PC-3 (cell line): ENCODE measurements around the gene ITPRID2. TPM values are rescaled to one million over a fixed set of nuclear protein-coding genes. Genes with fewer than 3 reads are reported as not detected.
A peak's percentile ranks its signal among the peaks of the same experiment; 100 is the strongest.

Experiments
- ATAC-seq: fragments of 200-7000 bp; cut with Tn5 transposase; 2 replicates; pipeline ENCODE4 v1.9.1; 2020; ENCODE audit warnings: mild to moderate bottlenecking, moderate library complexity
- Bru-seq: library from RNA; stranded (reverse); fragments of 400-500 nt; gene quantifications from one replicate; lab custom pipeline; 2021; lab: Mats Ljungman, UMichigan
- BruChase-seq, 2 experiments: library from RNA; stranded (reverse); fragments of 400-500 nt; gene quantifications; one replicate each; lab custom pipeline; 2021; lab: Mats Ljungman, UMichigan
- BruUV-seq: library from RNA; stranded (reverse); fragments of 400-500 nt; replicated peaks from 2 replicates; lab custom pipeline; 2021; lab: Mats Ljungman, UMichigan
- CTCF ChIA-PET: fragments of 300-600 bp; sonication (Branson Sonifier 250); formaldehyde crosslinking; loops from one replicate; lab custom pipeline; 2022; ENCODE audit warnings: antibody characterized with exemption; lab: Charles Lee
- POLR2A ChIA-PET: fragments of 300-600 bp; sonication (Branson Sonifier 250); formaldehyde crosslinking; loops from one replicate; lab custom pipeline; 2022; ENCODE audit warnings: antibody characterized with exemption; ENCODE audit not compliant: unreplicated experiment; lab: Charles Lee
- DNase-seq: peaks from one replicate; pipeline ENCODE4 v3.0.0-alpha.2; 2015
- H2AFZ ChIP-seq: fragments of 300-600 bp; sonication (generic); 2 replicates; pipeline ENCODE4 v1.6.0; 2016; ENCODE audit warnings: antibody characterized with exemption, low read length
- H3F3A ChIP-seq: fragments of 300-600 bp; sonication (generic); one replicate; pipeline ENCODE4 v1.6.0; 2017; ENCODE audit warnings: antibody characterized with exemption, low read length, control low read depth, mild to moderate bottlenecking; ENCODE audit not compliant: unreplicated experiment
- H3K27ac ChIP-seq: fragments of 300-600 bp; sonication (generic); 2 replicates; pipeline ENCODE4 v1.5.1; 2016; ENCODE audit warnings: mild to moderate bottlenecking, low read length
- H3K27me3 ChIP-seq: fragments of 300-600 bp; sonication (generic); 2 replicates; pipeline ENCODE4 v1.6.1; 2016; ENCODE audit warnings: low read length, mixed read lengths
- H3K36me3 ChIP-seq: fragments of 300-600 bp; sonication (generic); 2 replicates; pipeline ENCODE4 v1.6.1; 2016; ENCODE audit warnings: low read depth, mixed run types, low read length, mixed read lengths
- H3K4me1 ChIP-seq: fragments of 300-600 bp; sonication (generic); 2 replicates; pipeline ENCODE4 v1.5.1; 2016; ENCODE audit warnings: low read length; ENCODE audit not compliant: insufficient read depth
- H3K4me2 ChIP-seq: fragments of 300-600 bp; sonication (generic); 2 replicates; pipeline ENCODE4 v1.6.0; 2016; ENCODE audit warnings: low read length
- H3K4me3 ChIP-seq: fragments of 300-600 bp; sonication (generic); 2 replicates; pipeline ENCODE4 v1.5.1; 2016; ENCODE audit warnings: mild to moderate bottlenecking, low read length, mixed read lengths
- H3K79me2 ChIP-seq: fragments of 300-600 bp; sonication (generic); 2 replicates; pipeline ENCODE4 v1.6.1; 2017; ENCODE audit warnings: low read length, mixed read lengths
- H3K9ac ChIP-seq: fragments of 300-600 bp; sonication (generic); 2 replicates; pipeline ENCODE4 v1.6.0; 2016; ENCODE audit warnings: mild to moderate bottlenecking, low read length
- H3K9me2 ChIP-seq: fragments of 300-600 bp; sonication (generic); replicated peaks from 2 replicates; pipeline ENCODE4 v1.6.1; 2016; ENCODE audit warnings: mixed run types, low read length, mixed read lengths
- H3K9me3 ChIP-seq: fragments of 300-600 bp; sonication (generic); 2 replicates; pipeline ENCODE4 v1.6.1; 2016; ENCODE audit warnings: low read length, mixed read lengths
- H4K20me1 ChIP-seq: fragments of 300-600 bp; sonication (generic); 2 replicates; pipeline ENCODE4 v1.6.1; 2016; ENCODE audit warnings: low read length, mixed read lengths
- EZH2 ChIP-seq: fragments of 300-600 bp; sonication (generic); IDR thresholded peaks from one replicate; pipeline ENCODE4 v1.6.1; 2017; ENCODE audit warnings: antibody characterized with exemption, mild to moderate bottlenecking, low read length; ENCODE audit not compliant: unreplicated experiment
- EZH2phosphoT487 ChIP-seq: fragments of 300-600 bp; sonication (generic); IDR thresholded peaks from 2 replicates; pipeline ENCODE4 v1.6.1; 2018; ENCODE audit warnings: mild to moderate bottlenecking, antibody characterized with exemption, low read length, borderline replicate concordance
- intact Hi-C: fragments of 100-400 bp; cut with micrococcal nuclease; formaldehyde crosslinking; loops from 2 replicates; pipeline ENCODE4 v1.9.0; 2023
- long read RNA-seq: library from polyadenylated mRNA; unstranded; transcript quantifications from one replicate; pipeline ENCODE4 v2.0.0, GENCODE V29; 2021; ENCODE audit not compliant: unreplicated experiment
- total RNA-seq: library from RNA; depleted of rRNA; stranded (reverse); fragments of >200 nt; gene quantifications from 2 replicates; pipeline ENCODE4 v1.2.3, GENCODE V29; 2014; rRNA removed
- TF ChIP-seq, protein P1 (sequence below): fragments of 300-600 bp; sonication (generic); conservative IDR thresholded peaks from 2 replicates; pipeline ENCODE4 v1.5.1; 2017; ENCODE audit warnings: antibody characterized with exemption, low read depth, mild to moderate bottlenecking, low read length

Gene ITPRID2
- total RNA-seq (113 and 145 TPM in 2 replicates), Bru-seq, nascent RNA (percentile 93 among the genes with signal in this experiment), BruChase-seq, experiment 1, labeled RNA remaining after a 6-hour chase (percentile 94 among the genes with signal in this experiment), BruChase-seq, experiment 2, labeled RNA remaining after a 2-hour chase (percentile 94 among the genes with signal in this experiment)
- long read RNA-seq, full-length matches to known transcripts = 70 of 140 reads
- long read RNA-seq, partial matches to known transcripts = 35 of 140 reads
- long read RNA-seq, other reads (novel, unspliced or antisense) = 35 of 140 reads

DNA sequence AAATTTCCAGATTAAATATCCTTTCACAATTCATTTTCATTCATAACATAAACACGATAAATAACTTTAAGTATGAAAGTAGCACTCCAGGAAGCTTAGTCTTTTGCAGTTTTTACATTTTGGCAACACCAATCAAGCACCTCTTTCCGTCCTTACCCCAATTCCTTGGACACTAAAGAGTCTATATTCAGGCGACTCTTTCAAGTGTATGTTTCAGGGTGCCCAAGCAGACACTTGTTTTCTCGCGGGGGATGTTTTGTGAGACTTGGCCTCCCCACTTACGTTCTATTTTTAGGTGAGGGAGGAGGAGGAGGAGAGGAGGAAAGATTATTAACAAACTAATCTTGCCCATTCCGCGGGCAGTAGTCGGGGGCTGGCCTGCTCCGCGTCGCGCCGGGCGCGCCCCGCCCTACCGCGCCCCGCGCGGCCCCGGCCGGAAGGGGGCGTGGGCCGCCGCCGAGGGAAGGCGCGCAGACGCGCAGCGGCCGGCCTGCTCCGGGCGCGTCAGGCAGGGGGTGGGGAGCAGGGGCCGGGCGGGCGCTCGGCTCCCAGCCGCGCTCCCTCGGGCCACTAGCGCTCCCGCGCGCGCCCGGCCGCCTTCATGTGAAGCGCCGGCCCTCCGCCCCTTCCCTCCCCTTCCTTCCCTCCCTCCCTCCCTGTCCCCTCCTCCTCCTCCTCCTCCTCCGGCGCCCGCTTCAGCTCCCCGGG, at the start of gene ITPRID2:
TSS of gene ITPRID2 (plus strand) at position 473 of the 708 bp plus-strand sequence. CDS start 337 bp downstream, outside the sequence.
- ChIA-PET CTCF (no interaction called here), POLR2A (interaction anchor here (0.6 kb wide), 1 partner anchor 121 kb away, joined by 3 read pairs; no protein-coding TSS in a partner anchor)
- Histone ChIP-seq H4K20me1 (peaks cover 13% of the 10 kb centered on the region), H3K9me2 (no peaks in the 10 kb centered on the region), H3K4me2 (peak within 1 kb of the TSS; percentile 94), H3K4me1 (peaks cover 62% of the 10 kb centered on the region), H3K9me3 (no peaks in the 10 kb centered on the region), H3K4me3 (peak within 1 kb of the TSS; percentile 84), H3K79me2 (peaks cover 46% of the 10 kb centered on the region), H3K27ac (peak within 1 kb of the TSS; percentile 85), H2AFZ (peak within 1 kb of the TSS; percentile 96), H3K36me3 (peaks cover 14% of the 10 kb centered on the region), H3F3A (no peaks in the 10 kb centered on the region), H3K27me3 (no peaks in the 10 kb centered on the region), H3K9ac (peak within 1 kb of the TSS; percentile 94)
- no TSS peak for BruUV-seq
- DNase-seq (peak; percentile 92), ATAC-seq (peak; percentile 84)
- intact Hi-C loops = loop anchor here (1.0 to 5.0 kb wide), 3 partner anchors 80 to 121 kb away; no protein-coding TSS in a partner anchor
- no peak for TF ChIP-seq EZH2
- TF ChIP-seq EZH2phosphoT487 = no peak
- TF ChIP-seq, protein P1, sequence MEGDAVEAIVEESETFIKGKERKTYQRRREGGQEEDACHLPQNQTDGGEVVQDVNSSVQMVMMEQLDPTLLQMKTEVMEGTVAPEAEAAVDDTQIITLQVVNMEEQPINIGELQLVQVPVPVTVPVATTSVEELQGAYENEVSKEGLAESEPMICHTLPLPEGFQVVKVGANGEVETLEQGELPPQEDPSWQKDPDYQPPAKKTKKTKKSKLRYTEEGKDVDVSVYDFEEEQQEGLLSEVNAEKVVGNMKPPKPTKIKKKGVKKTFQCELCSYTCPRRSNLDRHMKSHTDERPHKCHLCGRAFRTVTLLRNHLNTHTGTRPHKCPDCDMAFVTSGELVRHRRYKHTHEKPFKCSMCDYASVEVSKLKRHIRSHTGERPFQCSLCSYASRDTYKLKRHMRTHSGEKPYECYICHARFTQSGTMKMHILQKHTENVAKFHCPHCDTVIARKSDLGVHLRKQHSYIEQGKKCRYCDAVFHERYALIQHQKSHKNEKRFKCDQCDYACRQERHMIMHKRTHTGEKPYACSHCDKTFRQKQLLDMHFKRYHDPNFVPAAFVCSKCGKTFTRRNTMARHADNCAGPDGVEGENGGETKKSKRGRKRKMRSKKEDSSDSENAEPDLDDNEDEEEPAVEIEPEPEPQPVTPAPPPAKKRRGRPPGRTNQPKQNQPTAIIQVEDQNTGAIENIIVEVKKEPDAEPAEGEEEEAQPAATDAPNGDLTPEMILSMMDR = no peak

GRCh38 chr2:181844551-181845290, 46.8 kb upstream of the ITPRID2 start:
- H3K27me3 ChIP-seq = no peaks in the 10 kb centered on the region
- H4K20me1 ChIP-seq = no peaks in the 10 kb centered on the region
- H3K27ac ChIP-seq = no peak overlapping the region
- no peak overlapping the region for H3K4me2 ChIP-seq
- no peaks in the 10 kb centered on the region for H3K4me1 ChIP-seq
- TF ChIP-seq EZH2phosphoT487 = no peak
- TF ChIP-seq, protein P1 = no peak
- TF ChIP-seq EZH2 = no peak
- no peak overlapping the region for H2AFZ ChIP-seq
- H3K9me3 ChIP-seq = no peaks in the 10 kb centered on the region
- H3K9ac ChIP-seq = no peak overlapping the region
- no peaks in the 10 kb centered on the region for H3K9me2 ChIP-seq
- no peak overlapping the region for H3K4me3 ChIP-seq
- H3K36me3 ChIP-seq = no peaks in the 10 kb centered on the region
- ChIA-PET POLR2A (no interaction called here), CTCF (no interaction called here)
- no TSS peak for BruUV-seq
- no peak for DNase-seq
- H3K79me2 ChIP-seq = no peaks in the 10 kb centered on the region
- intact Hi-C loops = no loop called here
- H3F3A ChIP-seq = no peaks in the 10 kb centered on the region
- ATAC-seq = no peak
